OCI-LY7 (cell line): Measurements from ENCODE around the gene HINT1. TPM values are rescaled to one million over a fixed set of nuclear protein-coding genes. Genes with fewer than 3 reads are reported as not detected.

Experiments
- BruUV-seq: library from RNA; stranded (reverse); fragments of 400-500 nt; replicated peaks from 2 replicates; lab custom pipeline; 2021; lab: Mats Ljungman, UMichigan
- CTCF ChIA-PET: fragments of 300-600 bp; sonication (Branson Sonifier 250); formaldehyde crosslinking; loops from one replicate; lab custom pipeline; 2022; ENCODE audit warnings: antibody characterized with exemption; ENCODE audit not compliant: unreplicated experiment; lab: Charles Lee
- POLR2A ChIA-PET: fragments of 300-600 bp; sonication (Branson Sonifier 250); formaldehyde crosslinking; loops from one replicate; lab custom pipeline; 2022; ENCODE audit warnings: antibody characterized with exemption; lab: Charles Lee
- DNase-seq: peaks from one replicate; pipeline ENCODE4 v3.0.0-alpha.2; 2015; ENCODE audit warnings: low spot score
- H2AFZ ChIP-seq: fragments of 200-600 bp; sonication (generic), shearing (Covaris generic); 2 replicates; pipeline ENCODE4 v1.6.1; 2014; ENCODE audit warnings: mild to moderate bottlenecking, antibody characterized with exemption, low read length, moderate library complexity
- H3K27ac ChIP-seq: fragments of 200-600 bp; sonication (generic); 2 replicates; pipeline ENCODE4 v1.5.1; 2014; ENCODE audit warnings: mixed run types, low read depth, mild to moderate bottlenecking, moderate library complexity, low read length, inconsistent platforms; ENCODE audit not compliant: poor library complexity, severe bottlenecking
- H3K36me3 ChIP-seq: fragments of 200-600 bp; sonication (generic); 2 replicates; pipeline ENCODE4 v1.6.1; 2014; ENCODE audit warnings: mild to moderate bottlenecking, antibody characterized with exemption, low read length, moderate library complexity, mixed read lengths; ENCODE audit not compliant: insufficient read depth
- H3K4me1 ChIP-seq: fragments of 200-600 bp; sonication (generic); 2 replicates; pipeline ENCODE4 v1.5.1; 2014; ENCODE audit warnings: mild to moderate bottlenecking, low read length; ENCODE audit not compliant: insufficient read depth, poor library complexity, severe bottlenecking
- H3K4me2 ChIP-seq: fragments of 200-600 bp; sonication (generic); 2 replicates; pipeline ENCODE4 v1.6.1; 2014; ENCODE audit warnings: mild to moderate bottlenecking, low read length
- H3K4me3 ChIP-seq: fragments of 200-600 bp; sonication (generic); 2 replicates; pipeline ENCODE4 v1.5.1; 2014; ENCODE audit warnings: mild to moderate bottlenecking, low read depth, low read length; ENCODE audit not compliant: poor library complexity, severe bottlenecking
- H3K79me2 ChIP-seq: fragments of 200-600 bp; sonication (generic); 2 replicates; pipeline ENCODE4 v1.6.1; 2016; ENCODE audit warnings: low read depth, mild to moderate bottlenecking, low read length, moderate library complexity, mixed read lengths; ENCODE audit not compliant: insufficient read depth
- H3K9me2 ChIP-seq: fragments of 200-600 bp; sonication (generic); 2 replicates; pipeline ENCODE4 v1.6.1; 2016; ENCODE audit warnings: mild to moderate bottlenecking, low read length, mixed read lengths; ENCODE audit not compliant: insufficient read depth
- H3K9me3 ChIP-seq: fragments of 200-600 bp; sonication (generic); 2 replicates; pipeline ENCODE4 v1.6.1; 2014; ENCODE audit warnings: mild to moderate bottlenecking, mixed run types, low read length, mixed read lengths
- H4K20me1 ChIP-seq: fragments of 200-600 bp; sonication (generic); 2 replicates; pipeline ENCODE4 v1.6.1; 2014; ENCODE audit warnings: mild to moderate bottlenecking, antibody characterized with exemption, low read length, moderate library complexity, mixed read lengths; ENCODE audit not compliant: insufficient read depth
- CTCF ChIP-seq: fragments of 200-600 bp; sonication (generic); conservative IDR thresholded peaks from 2 replicates; pipeline ENCODE4 v1.5.1; 2014; ENCODE audit warnings: mild to moderate bottlenecking, antibody characterized with exemption, low read length, moderate library complexity, mixed read lengths
- EZH2phosphoT487 ChIP-seq: fragments of 200-600 bp; sonication (generic); IDR thresholded peaks from 2 replicates; pipeline ENCODE4 v1.6.1; 2018; ENCODE audit warnings: low read depth, borderline replicate concordance, mild to moderate bottlenecking, mixed run types, antibody characterized with exemption, low read length, moderate library complexity, mixed read lengths
- intact Hi-C: fragments of 100-400 bp; cut with micrococcal nuclease; formaldehyde crosslinking; loops from one replicate; pipeline ENCODE4 v1.10.0; 2022; ENCODE audit not compliant: unreplicated experiment
- total RNA-seq, 2 experiments: library from RNA; depleted of rRNA in 1 of 2; stranded (reverse); fragments of >200 nt in 1 of 2; shearing (Covaris generic) in 1 of 2; gene quantifications; 2 replicates each; pipeline ENCODE4 v1.2.3, GENCODE V29; 2014 to 2022

Gene HINT1
- total RNA-seq, 2 experiments from 2014 or later = 246 to 343 TPM

- Histone ChIP-seq H4K20me1 (no peaks in the 10 kb centered on the region), H3K79me2 (peaks cover 25% of the 10 kb centered on the region; the same call in 1 of the 2 replicates), H3K4me2 (no peak overlapping the region), H2AFZ (no peak overlapping the region), H3K4me1 (no peaks in the 10 kb centered on the region), H3K4me3 (no peak overlapping the region), H3K27ac (no peak overlapping the region), H3K36me3 (peaks cover 62% of the 10 kb centered on the region), H3K9me2 (no peaks in the 10 kb centered on the region), H3K9me3 (no peaks in the 10 kb centered on the region)
- TF ChIP-seq EZH2phosphoT487 (no peak), CTCF (no peak)
- BruUV-seq = no TSS peak
- ChIA-PET POLR2A (no interaction called here), CTCF (no interaction called here)
- intact Hi-C loops = no loop called here
- DNase-seq = no peak
Observed at GRCh38 chr5:131156385-131156784, 8.7 kb downstream of the HINT1 start.

GRCh38 chr5:131151216-131151615 is 13.8 kb downstream of the HINT1 start:
- ChIA-PET CTCF (no interaction called here), POLR2A (interaction anchor here (0.5 kb wide), 1 partner anchor 98 kb away, joined by 3 read pairs; no protein-coding TSS in a partner anchor)
- Histone ChIP-seq H4K20me1 (no peaks in the 10 kb centered on the region), H3K9me3 (no peaks in the 10 kb centered on the region), H3K9me2 (no peaks in the 10 kb centered on the region), H3K27ac (no peak overlapping the region), H2AFZ (no peak overlapping the region), H3K4me3 (no peak overlapping the region), H3K4me2 (no peak overlapping the region), H3K79me2 (no peaks in the 10 kb centered on the region), H3K36me3 (peaks cover 11% of the 10 kb centered on the region; the same call in 1 of the 2 replicates), H3K4me1 (no peaks in the 10 kb centered on the region)
- BruUV-seq = no TSS peak
- no peak for DNase-seq
- intact Hi-C loops = no loop called here
- TF ChIP-seq CTCF (peak; percentile 23; the same call in 1 of the 2 replicates), EZH2phosphoT487 (no peak)

- H3K4me1 ChIP-seq = no peaks in the 10 kb centered on the region
- no peak overlapping the region for H3K4me2 ChIP-seq
- ChIA-PET POLR2A (interaction anchor here (0.5 to 0.7 kb wide), 2 partner anchors 97 to 175 kb away, joined by 3 read pairs; no protein-coding TSS in a partner anchor), CTCF (no interaction called here)
- TF ChIP-seq CTCF (no peak), EZH2phosphoT487 (no peak)
- no peak overlapping the region for H2AFZ ChIP-seq
- H3K27ac ChIP-seq = no peak overlapping the region
- peaks cover 3% of the 10 kb centered on the region; the same call in 1 of the 2 replicates for H3K36me3 ChIP-seq
- no peaks in the 10 kb centered on the region for H3K9me2 ChIP-seq
- no peaks in the 10 kb centered on the region for H4K20me1 ChIP-seq
- intact Hi-C loops = no loop called here
- no peak overlapping the region for H3K4me3 ChIP-seq
- H3K9me3 ChIP-seq = no peaks in the 10 kb centered on the region
- no peak for DNase-seq
- no peaks in the 10 kb centered on the region for H3K79me2 ChIP-seq
- BruUV-seq = no TSS peak
Observed at GRCh38 chr5:131150408-131150807, 14.6 kb downstream of the HINT1 start.
